ENCODE data around the gene OSTN. TPM values are rescaled to one million over a fixed set of nuclear protein-coding genes. Genes with fewer than 3 reads are reported as not detected.

Gene OSTN
- total and polyA plus RNA-seq, 9 of the 15 experiments (the other 6 are each of a cell fraction or from before 2014, with no cell fraction given): not detected

- CTCF ChIA-PET (ENCODE audit: low intra/inter-chr PET ratio): no interaction called here
- Histone ChIP-seq H3K27me3 (ENCODE audit: control insufficient read depth in 2 of 2, insufficient read depth in 2 of 2, low read length in 2 of 2) (no peaks in the 10 kb centered on the region), H4K20me1 (replicated peaks; ENCODE audit: control insufficient read depth, insufficient read depth, low read length) (no peaks in the 10 kb centered on the region), H3K27ac (ENCODE audit: extremely low read depth, low read depth, low read length) (no peak overlapping the region), H2AFZ (ENCODE audit: low read depth, low read length) (no peak overlapping the region), H3K4me1 (replicated peaks in 1 of 2; ENCODE audit: control insufficient read depth in 2 of 2, insufficient read depth in 2 of 2, low read length in 2 of 2) (no peaks in the 10 kb centered on the region), H3K9me1 (ENCODE audit: control insufficient read depth, insufficient read depth, low read length) (no peaks in the 10 kb centered on the region), H3K9me3 (replicated peaks; ENCODE audit: control insufficient read depth, insufficient read depth, low read depth, low read length) (no peaks in the 10 kb centered on the region), H3K79me2 (ENCODE audit: control insufficient read depth, insufficient read depth, low read length) (no peaks in the 10 kb centered on the region), H3K4me2 (ENCODE audit: insufficient read depth, low read length) (no peak overlapping the region), H3K9ac (ENCODE audit: insufficient read depth in 1 of 2, low read depth in 2 of 2, low read length in 2 of 2) (no peak overlapping the region), H3K36me3 (ENCODE audit: control insufficient read depth, insufficient read depth, low read length) (no peaks in the 10 kb centered on the region), H3K4me3 (no peak overlapping the region)
- no peak for ATAC-seq
- intact Hi-C loops (cut with micrococcal nuclease) (no loop called here), in situ Hi-C loops (cut with MboI) (no loop called here)
- DNase-seq (ENCODE audit: extremely low read depth in 1 of 4, low spot score in 3 of 4): no peak
- 3% methylated on average over 3 of the region's 3 CpGs for WGBS (ENCODE audit: insufficient coverage, low coverage, missing lambda C conversion rate)
- POLR2A ChIA-PET: no interaction called here
- BruUV-seq (replicated peaks): no TSS peak
- no peak for FAIRE-seq
- TF ChIP-seq HOXB6 (CRISPR knock-in tag; IDR thresholded peaks at IDR 0.05; ENCODE audit: borderline replicate concordance) (no peak), ZNF76 (CRISPR knock-in tag; IDR thresholded peaks at IDR 0.05; ENCODE audit: borderline replicate concordance) (no peak), PRMT5 (CRISPR knock-in tag; IDR thresholded peaks at IDR 0.05) (no peak), GATAD2B (IDR thresholded peaks at IDR 0.05; ENCODE audit: borderline replicate concordance) (no peak), MYNN (IDR thresholded peaks at IDR 0.05) (no peak), MYNN (CRISPR knock-in tag; IDR thresholded peaks at IDR 0.05) (no peak), STAG1 (CRISPR knock-in tag; IDR thresholded peaks at IDR 0.05; ENCODE audit: borderline replicate concordance) (no peak), PHF21A (IDR thresholded peaks at IDR 0.05; ENCODE audit: borderline replicate concordance, low read depth) (no peak), RCOR1 (IDR thresholded peaks at IDR 0.05; ENCODE audit: borderline replicate concordance in 1 of 2, low read depth in 2 of 2, low read length in 2 of 2) (no peak), FOXM1 (IDR thresholded peaks at IDR 0.05; ENCODE audit: low read depth) (no peak), FOXM1 (CRISPR knock-in tag; IDR thresholded peaks at IDR 0.05; ENCODE audit: low read depth) (no peak), ZNF830 (CRISPR knock-in tag; IDR thresholded peaks at IDR 0.05) (no peak), XRCC4 (IDR thresholded peaks at IDR 0.05; ENCODE audit: extremely low read depth, insufficient read depth, insufficient read length) (no peak), DDX20 (tag; IDR thresholded peaks at IDR 0.05; ENCODE audit: low read depth) (no peak)
- TF ChIP-seq, protein P1, sequence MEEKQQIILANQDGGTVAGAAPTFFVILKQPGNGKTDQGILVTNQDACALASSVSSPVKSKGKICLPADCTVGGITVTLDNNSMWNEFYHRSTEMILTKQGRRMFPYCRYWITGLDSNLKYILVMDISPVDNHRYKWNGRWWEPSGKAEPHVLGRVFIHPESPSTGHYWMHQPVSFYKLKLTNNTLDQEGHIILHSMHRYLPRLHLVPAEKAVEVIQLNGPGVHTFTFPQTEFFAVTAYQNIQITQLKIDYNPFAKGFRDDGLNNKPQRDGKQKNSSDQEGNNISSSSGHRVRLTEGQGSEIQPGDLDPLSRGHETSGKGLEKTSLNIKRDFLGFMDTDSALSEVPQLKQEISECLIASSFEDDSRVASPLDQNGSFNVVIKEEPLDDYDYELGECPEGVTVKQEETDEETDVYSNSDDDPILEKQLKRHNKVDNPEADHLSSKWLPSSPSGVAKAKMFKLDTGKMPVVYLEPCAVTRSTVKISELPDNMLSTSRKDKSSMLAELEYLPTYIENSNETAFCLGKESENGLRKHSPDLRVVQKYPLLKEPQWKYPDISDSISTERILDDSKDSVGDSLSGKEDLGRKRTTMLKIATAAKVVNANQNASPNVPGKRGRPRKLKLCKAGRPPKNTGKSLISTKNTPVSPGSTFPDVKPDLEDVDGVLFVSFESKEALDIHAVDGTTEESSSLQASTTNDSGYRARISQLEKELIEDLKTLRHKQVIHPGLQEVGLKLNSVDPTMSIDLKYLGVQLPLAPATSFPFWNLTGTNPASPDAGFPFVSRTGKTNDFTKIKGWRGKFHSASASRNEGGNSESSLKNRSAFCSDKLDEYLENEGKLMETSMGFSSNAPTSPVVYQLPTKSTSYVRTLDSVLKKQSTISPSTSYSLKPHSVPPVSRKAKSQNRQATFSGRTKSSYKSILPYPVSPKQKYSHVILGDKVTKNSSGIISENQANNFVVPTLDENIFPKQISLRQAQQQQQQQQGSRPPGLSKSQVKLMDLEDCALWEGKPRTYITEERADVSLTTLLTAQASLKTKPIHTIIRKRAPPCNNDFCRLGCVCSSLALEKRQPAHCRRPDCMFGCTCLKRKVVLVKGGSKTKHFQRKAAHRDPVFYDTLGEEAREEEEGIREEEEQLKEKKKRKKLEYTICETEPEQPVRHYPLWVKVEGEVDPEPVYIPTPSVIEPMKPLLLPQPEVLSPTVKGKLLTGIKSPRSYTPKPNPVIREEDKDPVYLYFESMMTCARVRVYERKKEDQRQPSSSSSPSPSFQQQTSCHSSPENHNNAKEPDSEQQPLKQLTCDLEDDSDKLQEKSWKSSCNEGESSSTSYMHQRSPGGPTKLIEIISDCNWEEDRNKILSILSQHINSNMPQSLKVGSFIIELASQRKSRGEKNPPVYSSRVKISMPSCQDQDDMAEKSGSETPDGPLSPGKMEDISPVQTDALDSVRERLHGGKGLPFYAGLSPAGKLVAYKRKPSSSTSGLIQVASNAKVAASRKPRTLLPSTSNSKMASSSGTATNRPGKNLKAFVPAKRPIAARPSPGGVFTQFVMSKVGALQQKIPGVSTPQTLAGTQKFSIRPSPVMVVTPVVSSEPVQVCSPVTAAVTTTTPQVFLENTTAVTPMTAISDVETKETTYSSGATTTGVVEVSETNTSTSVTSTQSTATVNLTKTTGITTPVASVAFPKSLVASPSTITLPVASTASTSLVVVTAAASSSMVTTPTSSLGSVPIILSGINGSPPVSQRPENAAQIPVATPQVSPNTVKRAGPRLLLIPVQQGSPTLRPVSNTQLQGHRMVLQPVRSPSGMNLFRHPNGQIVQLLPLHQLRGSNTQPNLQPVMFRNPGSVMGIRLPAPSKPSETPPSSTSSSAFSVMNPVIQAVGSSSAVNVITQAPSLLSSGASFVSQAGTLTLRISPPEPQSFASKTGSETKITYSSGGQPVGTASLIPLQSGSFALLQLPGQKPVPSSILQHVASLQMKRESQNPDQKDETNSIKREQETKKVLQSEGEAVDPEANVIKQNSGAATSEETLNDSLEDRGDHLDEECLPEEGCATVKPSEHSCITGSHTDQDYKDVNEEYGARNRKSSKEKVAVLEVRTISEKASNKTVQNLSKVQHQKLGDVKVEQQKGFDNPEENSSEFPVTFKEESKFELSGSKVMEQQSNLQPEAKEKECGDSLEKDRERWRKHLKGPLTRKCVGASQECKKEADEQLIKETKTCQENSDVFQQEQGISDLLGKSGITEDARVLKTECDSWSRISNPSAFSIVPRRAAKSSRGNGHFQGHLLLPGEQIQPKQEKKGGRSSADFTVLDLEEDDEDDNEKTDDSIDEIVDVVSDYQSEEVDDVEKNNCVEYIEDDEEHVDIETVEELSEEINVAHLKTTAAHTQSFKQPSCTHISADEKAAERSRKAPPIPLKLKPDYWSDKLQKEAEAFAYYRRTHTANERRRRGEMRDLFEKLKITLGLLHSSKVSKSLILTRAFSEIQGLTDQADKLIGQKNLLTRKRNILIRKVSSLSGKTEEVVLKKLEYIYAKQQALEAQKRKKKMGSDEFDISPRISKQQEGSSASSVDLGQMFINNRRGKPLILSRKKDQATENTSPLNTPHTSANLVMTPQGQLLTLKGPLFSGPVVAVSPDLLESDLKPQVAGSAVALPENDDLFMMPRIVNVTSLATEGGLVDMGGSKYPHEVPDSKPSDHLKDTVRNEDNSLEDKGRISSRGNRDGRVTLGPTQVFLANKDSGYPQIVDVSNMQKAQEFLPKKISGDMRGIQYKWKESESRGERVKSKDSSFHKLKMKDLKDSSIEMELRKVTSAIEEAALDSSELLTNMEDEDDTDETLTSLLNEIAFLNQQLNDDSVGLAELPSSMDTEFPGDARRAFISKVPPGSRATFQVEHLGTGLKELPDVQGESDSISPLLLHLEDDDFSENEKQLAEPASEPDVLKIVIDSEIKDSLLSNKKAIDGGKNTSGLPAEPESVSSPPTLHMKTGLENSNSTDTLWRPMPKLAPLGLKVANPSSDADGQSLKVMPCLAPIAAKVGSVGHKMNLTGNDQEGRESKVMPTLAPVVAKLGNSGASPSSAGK (IDR thresholded peaks at IDR 0.05): no peak
Observed at GRCh38 chr3:191236646-191237045, 37.6 kb downstream of the OSTN start.

All from K562 (cell line).